Ectodermal cell (in vitro differentiated cells): ENCODE results near the gene MRPL42.
"Not testable (repeated sequence)": the region's sequence is repeated elsewhere in the genome, so short reads cannot be mapped to it uniquely, and the experiment has no call there.

Experiments
- H3K27ac ChIP-seq: 2 replicates; pipeline ENCODE4 v1.7.0; 2013; ENCODE audit warnings: mild to moderate bottlenecking, low read depth, low read length; ENCODE audit not compliant: insufficient read depth, poor library complexity, severe bottlenecking
- H3K27me3 ChIP-seq: 2 replicates; pipeline ENCODE4 v1.7.0; 2013; ENCODE audit warnings: mild to moderate bottlenecking, low read length; ENCODE audit not compliant: insufficient read depth, control insufficient read depth, poor library complexity, severe bottlenecking
- H3K36me3 ChIP-seq: one replicate; pipeline ENCODE4 v1.7.0; 2013; ENCODE audit warnings: low read length; ENCODE audit not compliant: control insufficient read depth, insufficient read depth
- H3K4me1 ChIP-seq: one replicate; pipeline ENCODE4 v1.7.0; 2013; ENCODE audit warnings: low read length; ENCODE audit not compliant: control insufficient read depth, insufficient read depth
- H3K4me3 ChIP-seq: 2 replicates; pipeline ENCODE4 v1.7.0; 2013; ENCODE audit warnings: low read depth, low read length, control low read depth; ENCODE audit not compliant: insufficient read depth
- H3K9me3 ChIP-seq: 2 replicates; pipeline ENCODE4 v1.7.0; 2013; ENCODE audit warnings: mild to moderate bottlenecking, low read length, moderate library complexity; ENCODE audit not compliant: control insufficient read depth
- WGBS, 2 experiments: methylation state at CpG; one replicate each; pipeline ENCODE4 v1.1.7; 2013; ENCODE audit warnings: missing lambda C conversion rate in 2 of 2; 5-methylcytosine and 5-hydroxymethylcytosine counted together

MRPL42 gene

GRCh38 chr12:93539821-93540220 lies 72.5 kb downstream of the MRPL42 start:
- 94% methylated on average over 4 of the region's 4 CpGs for WGBS, 2 experiments
- no peak overlapping the region for H3K4me3 ChIP-seq
- no peak overlapping the region for H3K27ac ChIP-seq
- H3K27me3 ChIP-seq, result no peaks in the 10 kb centered on the region
- no peaks in the 10 kb centered on the region for H3K36me3 ChIP-seq
- H3K4me1 ChIP-seq, result no peaks in the 10 kb centered on the region
- no peaks in the 10 kb centered on the region for H3K9me3 ChIP-seq

- Histone ChIP-seq H3K9me3 (no peaks in the 10 kb centered on the region), H3K4me3 (no peak overlapping the region), H3K36me3 (no peaks in the 10 kb centered on the region), H3K4me1 (no peaks in the 10 kb centered on the region), H3K27ac (no peak overlapping the region), H3K27me3 (no peaks in the 10 kb centered on the region)
- 86 to 100% methylated on average over 1 of the region's 1 CpG for WGBS, 2 experiments
Measured at GRCh38 chr12:93540466-93540865, 73.2 kb downstream of the MRPL42 start.

GRCh38 chr12:93541578-93542225 lies 74.4 kb downstream of the MRPL42 start:
- 86 to 90% methylated on average over 4 of the region's 4 CpGs for WGBS, 2 experiments
- H3K4me3 ChIP-seq, result no peak overlapping the region
- no peaks in the 10 kb centered on the region for H3K9me3 ChIP-seq
- H3K4me1 ChIP-seq, result no peaks in the 10 kb centered on the region
- H3K27me3 ChIP-seq, result no peaks in the 10 kb centered on the region
- no peak overlapping the region for H3K27ac ChIP-seq
- no peaks in the 10 kb centered on the region for H3K36me3 ChIP-seq

GRCh38 chr12:93547778-93548177 lies 80.5 kb downstream of the MRPL42 start:
- H3K27me3 ChIP-seq, result no peaks in the 10 kb centered on the region
- WGBS, 2 experiments, result 82 to 95% methylated on average over 2 of the region's 2 CpGs
- H3K9me3 ChIP-seq, result no peaks in the 10 kb centered on the region
- H3K4me1 ChIP-seq, result no peaks in the 10 kb centered on the region
- H3K36me3 ChIP-seq, result no peaks in the 10 kb centered on the region
- H3K4me3 ChIP-seq, result no peak overlapping the region
- H3K27ac ChIP-seq, result no peak overlapping the region

- WGBS, 2 experiments, result 81 to 86% methylated on average over 6 of the region's 6 CpGs
- no peaks in the 10 kb centered on the region for H3K36me3 ChIP-seq
- no peaks in the 10 kb centered on the region for H3K9me3 ChIP-seq
- no peak overlapping the region for H3K27ac ChIP-seq
- H3K4me1 ChIP-seq, result no peaks in the 10 kb centered on the region
- H3K4me3 ChIP-seq, result no peak overlapping the region
- H3K27me3 ChIP-seq, result no peaks in the 10 kb centered on the region
Measured at GRCh38 chr12:93549174-93549573, 81.9 kb downstream of the MRPL42 start.

- 82 to 87% methylated on average over 10 to 11 of the region's 11 CpGs for WGBS, 2 experiments
- no peak overlapping the region for H3K27ac ChIP-seq
- H3K4me3 ChIP-seq, result no peak overlapping the region
- H3K27me3 ChIP-seq, result no peaks in the 10 kb centered on the region
- no peaks in the 10 kb centered on the region for H3K9me3 ChIP-seq
- H3K4me1 ChIP-seq, result no peaks in the 10 kb centered on the region
- H3K36me3 ChIP-seq, result no peaks in the 10 kb centered on the region
Measured at GRCh38 chr12:93550748-93551611, 83.7 kb downstream of the MRPL42 start.

- Histone ChIP-seq H3K27me3 (no peaks in the 10 kb centered on the region), H3K4me3 (no peak overlapping the region), H3K36me3 (no peaks in the 10 kb centered on the region), H3K9me3 (no peaks in the 10 kb centered on the region), H3K4me1 (no peaks in the 10 kb centered on the region), H3K27ac (no peak overlapping the region)
- WGBS, 2 experiments, result 81 to 83% methylated on average over 4 of the region's 4 CpGs
Measured at GRCh38 chr12:93552427-93552826, 85.1 kb downstream of the MRPL42 start.

- H3K4me3 ChIP-seq, H3K27me3 ChIP-seq, H3K36me3 ChIP-seq, H3K27ac ChIP-seq, H3K4me1 ChIP-seq, H3K9me3 ChIP-seq: not testable (repeated sequence)
Measured at GRCh38 chr12:93557879-93558278, 90.6 kb downstream of the MRPL42 start.

- not testable (repeated sequence) for H3K9me3 ChIP-seq, H3K4me3 ChIP-seq, H3K4me1 ChIP-seq, H3K27me3 ChIP-seq, H3K36me3 ChIP-seq, H3K27ac ChIP-seq
- 78 to 100% methylated on average over 1 of the region's 1 CpG for WGBS, 2 experiments
Measured at GRCh38 chr12:93558685-93559084, 91.4 kb downstream of the MRPL42 start.

- no peaks in the 10 kb centered on the region for H3K36me3 ChIP-seq
- H3K27me3 ChIP-seq, result peaks cover under 1% of the 10 kb centered on the region
- no peak overlapping the region for H3K27ac ChIP-seq
- H3K4me3 ChIP-seq, result no peak overlapping the region
- WGBS, 2 experiments, result 86 to 88% methylated on average over 6 of the region's 6 CpGs
- no peaks in the 10 kb centered on the region for H3K9me3 ChIP-seq
- no peaks in the 10 kb centered on the region for H3K4me1 ChIP-seq
Measured at GRCh38 chr12:93563807-93564538, 96.7 kb downstream of the MRPL42 start.
